GM23338 (cell line): ENCODE results near the gene XPC. TPM values are rescaled to one million over a fixed set of nuclear protein-coding genes. Genes with fewer than 3 reads are reported as not detected.

Experiments used
- ATAC-seq: fragments of 200-7000 bp; cut with Tn5 transposase; 3 replicates; pipeline ENCODE4 v1.9.1; 2020
- DNase-seq: peaks from one replicate; pipeline ENCODE4 v3.0.0-alpha.2; 2015; ENCODE audit warnings: low spot score
- H2AFZ ChIP-seq: fragments of 200-600 bp; sonication (generic); 2 replicates; pipeline ENCODE4 v1.8.0; 2016; ENCODE audit warnings: antibody characterized with exemption, mild to moderate bottlenecking, moderate library complexity
- H3F3A ChIP-seq: fragments of 200-600 bp; sonication (generic); replicated peaks from 2 replicates; pipeline ENCODE4 v1.8.0; 2017; ENCODE audit warnings: antibody characterized with exemption, mixed run types, low read depth
- H3K27ac ChIP-seq: fragments of 200-600 bp; sonication (generic); 2 replicates; pipeline ENCODE4 v1.6.1; 2016; ENCODE audit warnings: low read depth
- H3K27me3 ChIP-seq: fragments of 200-600 bp; sonication (generic); 2 replicates; pipeline ENCODE4 v1.8.0; 2016; ENCODE audit warnings: mild to moderate bottlenecking, mixed run types, moderate library complexity; ENCODE audit not compliant: insufficient read depth
- H3K36me3 ChIP-seq: fragments of 200-600 bp; sonication (generic); 2 replicates; pipeline ENCODE4 v1.8.0; 2016; ENCODE audit warnings: mild to moderate bottlenecking; ENCODE audit not compliant: insufficient read depth
- H3K4me1 ChIP-seq: fragments of 200-600 bp; sonication (generic); 2 replicates; pipeline ENCODE4 v1.8.0; 2016; ENCODE audit warnings: mild to moderate bottlenecking, moderate library complexity; ENCODE audit not compliant: insufficient read depth
- H3K4me2 ChIP-seq: fragments of 200-600 bp; sonication (generic); 2 replicates; pipeline ENCODE4 v1.7.1; 2017; ENCODE audit warnings: mixed run types
- H3K4me3 ChIP-seq: fragments of 200-600 bp; sonication (generic); 2 replicates; pipeline ENCODE4 v1.6.1; 2016; ENCODE audit warnings: mixed run types
- H3K79me2 ChIP-seq: fragments of 200-600 bp; sonication (generic); replicated peaks from 2 replicates; pipeline ENCODE4 v1.8.0; 2017; ENCODE audit warnings: mild to moderate bottlenecking; ENCODE audit not compliant: insufficient read depth
- H3K9me2 ChIP-seq: fragments of 200-600 bp; sonication (generic); 2 replicates; pipeline ENCODE4 v1.8.0; 2017; ENCODE audit not compliant: insufficient read depth
- H4K20me1 ChIP-seq: fragments of 200-600 bp; sonication (generic); replicated peaks from 2 replicates; pipeline ENCODE4 v1.8.0; 2017; ENCODE audit warnings: mild to moderate bottlenecking; ENCODE audit not compliant: insufficient read depth
- H3K27ac Mint-ChIP-seq: 2 replicates; pipeline ENCODE4 v1.8.0; 2020; ENCODE audit warnings: inconsistent platforms, mild to moderate bottlenecking, moderate library complexity, mixed read lengths
- H3K27me3 Mint-ChIP-seq: 3 replicates; pipeline ENCODE4 v1.8.0; 2022; ENCODE audit warnings: low read depth, mild to moderate bottlenecking, moderate library complexity, mixed read lengths, inconsistent platforms; ENCODE audit not compliant: insufficient read depth, poor library complexity
- H3K36me3 Mint-ChIP-seq: 3 replicates; pipeline ENCODE4 v1.8.0; 2021; ENCODE audit warnings: low read depth, mild to moderate bottlenecking, inconsistent platforms, moderate library complexity, mixed read lengths
- H3K4me1 Mint-ChIP-seq: 3 replicates; pipeline ENCODE4 v1.8.0; 2020; ENCODE audit warnings: mild to moderate bottlenecking, inconsistent platforms, mixed read lengths
- H3K4me3 Mint-ChIP-seq: 3 replicates; pipeline ENCODE4 v1.8.0; 2021; ENCODE audit warnings: moderate library complexity, mild to moderate bottlenecking, inconsistent platforms, mixed read lengths
- H3K9me3 Mint-ChIP-seq: 3 replicates; pipeline ENCODE4 v1.8.0; 2020; ENCODE audit warnings: moderate library complexity, mild to moderate bottlenecking, inconsistent platforms, mixed read lengths
- CREB1 ChIP-seq: fragments of 250-450 bp; sonication (Bioruptor Pico); IDR thresholded peaks from 2 replicates; pipeline ENCODE4 v1.5.0; 2020; ENCODE audit warnings: low read depth, mild to moderate bottlenecking, moderate library complexity
- EZH2phosphoT487 ChIP-seq: fragments of 200-600 bp; sonication (generic); IDR thresholded peaks from one replicate; pipeline ENCODE4 v1.8.1; 2018; ENCODE audit warnings: antibody characterized with exemption; ENCODE audit not compliant: unreplicated experiment
- JUNB ChIP-seq: IDR thresholded peaks from one replicate; pipeline ENCODE4 v1.6.1; 2016; ENCODE audit warnings: antibody characterized with exemption; ENCODE audit not compliant: unreplicated experiment
- STAT1 ChIP-seq: IDR thresholded peaks from one replicate; pipeline ENCODE4 v1.6.1; 2016; ENCODE audit warnings: antibody characterized with exemption; ENCODE audit not compliant: unreplicated experiment
- ZNF114 ChIP-seq: fragments of 250-450 bp; sonication (Bioruptor Pico); IDR thresholded peaks from 2 replicates; pipeline ENCODE4 v1.5.0; 2020; ENCODE audit warnings: mild to moderate bottlenecking, moderate library complexity
- ZNF331 ChIP-seq: fragments of 250-450 bp; sonication (Bioruptor Pico); IDR thresholded peaks from 2 replicates; pipeline ENCODE4 v1.5.0; 2020; ENCODE audit warnings: low read depth, mild to moderate bottlenecking, moderate library complexity
- polyA plus RNA-seq: library from polyadenylated mRNA; unstranded; fragments of >200 nt; fragmentation: Nextera tagmentation; extraction: Ambion mirVana; gene quantifications from 2 replicates; pipeline ENCODE4 v1.2.1, GENCODE V29; 2016
- total RNA-seq: library from RNA; depleted of rRNA; stranded (reverse); fragments of >200 nt; shearing (Covaris generic); gene quantifications from 2 replicates; pipeline ENCODE4 v1.2.3, GENCODE V29; 2014
- TF ChIP-seq, protein P1 (sequence below): IDR thresholded peaks from one replicate; pipeline ENCODE4 v1.6.1; 2018; ENCODE audit warnings: antibody characterized with exemption; ENCODE audit not compliant: unreplicated experiment
- TF ChIP-seq, protein P2 (sequence below): IDR thresholded peaks from 2 replicates; pipeline ENCODE4 v1.6.1; 2016; ENCODE audit warnings: antibody characterized with exemption
- TF ChIP-seq, protein P3 (sequence below): fragments of 250-450 bp; sonication (Bioruptor Pico); IDR thresholded peaks from 2 replicates; pipeline ENCODE4 v1.5.0; 2020; ENCODE audit warnings: mild to moderate bottlenecking, moderate library complexity

Gene XPC
- total and polyA plus RNA-seq, 2 experiments from 2014 or later: 34.9 to 41.5 TPM

DNA sequence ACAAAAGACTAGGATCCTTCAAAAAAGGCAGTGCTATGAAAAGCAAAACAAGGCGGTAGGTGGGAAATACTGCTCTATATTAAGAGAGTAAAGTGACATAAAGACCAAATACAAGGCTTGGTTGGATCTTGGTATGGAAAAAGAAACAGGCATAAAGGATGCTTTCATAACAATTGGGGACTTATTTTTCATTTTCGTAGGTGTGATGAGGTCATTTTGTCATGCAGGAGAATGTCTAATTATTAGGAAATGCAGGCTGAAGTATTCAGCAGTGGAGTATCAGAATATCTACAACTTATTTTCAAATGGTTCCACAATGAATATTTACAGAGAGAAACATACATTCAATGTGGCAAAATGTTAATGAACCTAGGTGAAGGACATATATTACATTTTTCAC, 9.0 kb downstream of the XPC start (continued):
- TF ChIP-seq, protein P1, sequence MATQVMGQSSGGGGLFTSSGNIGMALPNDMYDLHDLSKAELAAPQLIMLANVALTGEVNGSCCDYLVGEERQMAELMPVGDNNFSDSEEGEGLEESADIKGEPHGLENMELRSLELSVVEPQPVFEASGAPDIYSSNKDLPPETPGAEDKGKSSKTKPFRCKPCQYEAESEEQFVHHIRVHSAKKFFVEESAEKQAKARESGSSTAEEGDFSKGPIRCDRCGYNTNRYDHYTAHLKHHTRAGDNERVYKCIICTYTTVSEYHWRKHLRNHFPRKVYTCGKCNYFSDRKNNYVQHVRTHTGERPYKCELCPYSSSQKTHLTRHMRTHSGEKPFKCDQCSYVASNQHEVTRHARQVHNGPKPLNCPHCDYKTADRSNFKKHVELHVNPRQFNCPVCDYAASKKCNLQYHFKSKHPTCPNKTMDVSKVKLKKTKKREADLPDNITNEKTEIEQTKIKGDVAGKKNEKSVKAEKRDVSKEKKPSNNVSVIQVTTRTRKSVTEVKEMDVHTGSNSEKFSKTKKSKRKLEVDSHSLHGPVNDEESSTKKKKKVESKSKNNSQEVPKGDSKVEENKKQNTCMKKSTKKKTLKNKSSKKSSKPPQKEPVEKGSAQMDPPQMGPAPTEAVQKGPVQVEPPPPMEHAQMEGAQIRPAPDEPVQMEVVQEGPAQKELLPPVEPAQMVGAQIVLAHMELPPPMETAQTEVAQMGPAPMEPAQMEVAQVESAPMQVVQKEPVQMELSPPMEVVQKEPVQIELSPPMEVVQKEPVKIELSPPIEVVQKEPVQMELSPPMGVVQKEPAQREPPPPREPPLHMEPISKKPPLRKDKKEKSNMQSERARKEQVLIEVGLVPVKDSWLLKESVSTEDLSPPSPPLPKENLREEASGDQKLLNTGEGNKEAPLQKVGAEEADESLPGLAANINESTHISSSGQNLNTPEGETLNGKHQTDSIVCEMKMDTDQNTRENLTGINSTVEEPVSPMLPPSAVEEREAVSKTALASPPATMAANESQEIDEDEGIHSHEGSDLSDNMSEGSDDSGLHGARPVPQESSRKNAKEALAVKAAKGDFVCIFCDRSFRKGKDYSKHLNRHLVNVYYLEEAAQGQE: no peak
- TF ChIP-seq EZH2phosphoT487: no peak
- no peak for TF ChIP-seq CREB1 (CRISPR knock-in tag)

DNA sequence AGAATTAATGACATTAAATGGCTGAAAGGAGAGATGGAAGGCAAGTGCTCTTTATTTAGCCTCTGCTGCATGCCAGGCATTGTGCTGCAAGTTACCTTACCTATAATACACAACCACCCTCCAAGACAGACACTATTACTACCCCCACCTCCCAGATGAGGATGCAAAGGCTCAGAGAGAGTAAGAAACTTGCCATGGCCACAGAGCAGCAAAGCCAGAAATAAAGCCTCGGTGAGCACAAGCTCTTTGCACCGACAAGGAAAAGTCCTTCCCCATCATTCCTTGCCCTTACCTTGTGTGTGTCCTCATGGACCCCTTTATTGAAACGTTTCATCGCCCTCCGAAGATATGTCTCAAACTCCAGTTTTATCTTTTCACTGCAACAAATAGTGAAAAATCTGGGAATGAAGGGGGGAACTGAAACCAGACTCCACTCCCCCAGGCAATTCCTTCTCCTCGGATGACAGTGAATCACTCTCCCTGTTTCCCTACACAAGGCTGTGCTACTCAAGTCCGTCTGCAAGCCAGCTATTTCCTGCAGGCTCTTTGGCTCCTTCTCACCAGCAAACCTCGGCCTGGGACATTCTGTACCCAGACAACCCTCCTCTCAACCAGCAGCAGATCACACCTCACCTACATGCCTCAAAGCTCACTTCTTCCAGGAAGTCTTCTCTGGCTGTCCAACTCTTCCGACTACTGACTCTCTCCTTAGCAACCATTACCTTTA, 11.4 kb downstream of the XPC start:
- Histone ChIP-seq H4K20me1 (peaks cover 3% of the 10 kb centered on the region; the same call in 1 of the 2 replicates), H3K36me3 (peaks cover 58% of the 10 kb centered on the region)
- TF ChIP-seq ZNF331 (CRISPR knock-in tag) (no peak), EZH2phosphoT487 (no peak), CREB1 (CRISPR knock-in tag) (no peak), JUNB (no peak), ZNF114 (CRISPR knock-in tag) (no peak), STAT1 (no peak)
- TF ChIP-seq, protein P1: no peak
- TF ChIP-seq, protein P2, sequence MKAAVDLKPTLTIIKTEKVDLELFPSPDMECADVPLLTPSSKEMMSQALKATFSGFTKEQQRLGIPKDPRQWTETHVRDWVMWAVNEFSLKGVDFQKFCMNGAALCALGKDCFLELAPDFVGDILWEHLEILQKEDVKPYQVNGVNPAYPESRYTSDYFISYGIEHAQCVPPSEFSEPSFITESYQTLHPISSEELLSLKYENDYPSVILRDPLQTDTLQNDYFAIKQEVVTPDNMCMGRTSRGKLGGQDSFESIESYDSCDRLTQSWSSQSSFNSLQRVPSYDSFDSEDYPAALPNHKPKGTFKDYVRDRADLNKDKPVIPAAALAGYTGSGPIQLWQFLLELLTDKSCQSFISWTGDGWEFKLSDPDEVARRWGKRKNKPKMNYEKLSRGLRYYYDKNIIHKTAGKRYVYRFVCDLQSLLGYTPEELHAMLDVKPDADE: no peak
- TF ChIP-seq, protein P3, sequence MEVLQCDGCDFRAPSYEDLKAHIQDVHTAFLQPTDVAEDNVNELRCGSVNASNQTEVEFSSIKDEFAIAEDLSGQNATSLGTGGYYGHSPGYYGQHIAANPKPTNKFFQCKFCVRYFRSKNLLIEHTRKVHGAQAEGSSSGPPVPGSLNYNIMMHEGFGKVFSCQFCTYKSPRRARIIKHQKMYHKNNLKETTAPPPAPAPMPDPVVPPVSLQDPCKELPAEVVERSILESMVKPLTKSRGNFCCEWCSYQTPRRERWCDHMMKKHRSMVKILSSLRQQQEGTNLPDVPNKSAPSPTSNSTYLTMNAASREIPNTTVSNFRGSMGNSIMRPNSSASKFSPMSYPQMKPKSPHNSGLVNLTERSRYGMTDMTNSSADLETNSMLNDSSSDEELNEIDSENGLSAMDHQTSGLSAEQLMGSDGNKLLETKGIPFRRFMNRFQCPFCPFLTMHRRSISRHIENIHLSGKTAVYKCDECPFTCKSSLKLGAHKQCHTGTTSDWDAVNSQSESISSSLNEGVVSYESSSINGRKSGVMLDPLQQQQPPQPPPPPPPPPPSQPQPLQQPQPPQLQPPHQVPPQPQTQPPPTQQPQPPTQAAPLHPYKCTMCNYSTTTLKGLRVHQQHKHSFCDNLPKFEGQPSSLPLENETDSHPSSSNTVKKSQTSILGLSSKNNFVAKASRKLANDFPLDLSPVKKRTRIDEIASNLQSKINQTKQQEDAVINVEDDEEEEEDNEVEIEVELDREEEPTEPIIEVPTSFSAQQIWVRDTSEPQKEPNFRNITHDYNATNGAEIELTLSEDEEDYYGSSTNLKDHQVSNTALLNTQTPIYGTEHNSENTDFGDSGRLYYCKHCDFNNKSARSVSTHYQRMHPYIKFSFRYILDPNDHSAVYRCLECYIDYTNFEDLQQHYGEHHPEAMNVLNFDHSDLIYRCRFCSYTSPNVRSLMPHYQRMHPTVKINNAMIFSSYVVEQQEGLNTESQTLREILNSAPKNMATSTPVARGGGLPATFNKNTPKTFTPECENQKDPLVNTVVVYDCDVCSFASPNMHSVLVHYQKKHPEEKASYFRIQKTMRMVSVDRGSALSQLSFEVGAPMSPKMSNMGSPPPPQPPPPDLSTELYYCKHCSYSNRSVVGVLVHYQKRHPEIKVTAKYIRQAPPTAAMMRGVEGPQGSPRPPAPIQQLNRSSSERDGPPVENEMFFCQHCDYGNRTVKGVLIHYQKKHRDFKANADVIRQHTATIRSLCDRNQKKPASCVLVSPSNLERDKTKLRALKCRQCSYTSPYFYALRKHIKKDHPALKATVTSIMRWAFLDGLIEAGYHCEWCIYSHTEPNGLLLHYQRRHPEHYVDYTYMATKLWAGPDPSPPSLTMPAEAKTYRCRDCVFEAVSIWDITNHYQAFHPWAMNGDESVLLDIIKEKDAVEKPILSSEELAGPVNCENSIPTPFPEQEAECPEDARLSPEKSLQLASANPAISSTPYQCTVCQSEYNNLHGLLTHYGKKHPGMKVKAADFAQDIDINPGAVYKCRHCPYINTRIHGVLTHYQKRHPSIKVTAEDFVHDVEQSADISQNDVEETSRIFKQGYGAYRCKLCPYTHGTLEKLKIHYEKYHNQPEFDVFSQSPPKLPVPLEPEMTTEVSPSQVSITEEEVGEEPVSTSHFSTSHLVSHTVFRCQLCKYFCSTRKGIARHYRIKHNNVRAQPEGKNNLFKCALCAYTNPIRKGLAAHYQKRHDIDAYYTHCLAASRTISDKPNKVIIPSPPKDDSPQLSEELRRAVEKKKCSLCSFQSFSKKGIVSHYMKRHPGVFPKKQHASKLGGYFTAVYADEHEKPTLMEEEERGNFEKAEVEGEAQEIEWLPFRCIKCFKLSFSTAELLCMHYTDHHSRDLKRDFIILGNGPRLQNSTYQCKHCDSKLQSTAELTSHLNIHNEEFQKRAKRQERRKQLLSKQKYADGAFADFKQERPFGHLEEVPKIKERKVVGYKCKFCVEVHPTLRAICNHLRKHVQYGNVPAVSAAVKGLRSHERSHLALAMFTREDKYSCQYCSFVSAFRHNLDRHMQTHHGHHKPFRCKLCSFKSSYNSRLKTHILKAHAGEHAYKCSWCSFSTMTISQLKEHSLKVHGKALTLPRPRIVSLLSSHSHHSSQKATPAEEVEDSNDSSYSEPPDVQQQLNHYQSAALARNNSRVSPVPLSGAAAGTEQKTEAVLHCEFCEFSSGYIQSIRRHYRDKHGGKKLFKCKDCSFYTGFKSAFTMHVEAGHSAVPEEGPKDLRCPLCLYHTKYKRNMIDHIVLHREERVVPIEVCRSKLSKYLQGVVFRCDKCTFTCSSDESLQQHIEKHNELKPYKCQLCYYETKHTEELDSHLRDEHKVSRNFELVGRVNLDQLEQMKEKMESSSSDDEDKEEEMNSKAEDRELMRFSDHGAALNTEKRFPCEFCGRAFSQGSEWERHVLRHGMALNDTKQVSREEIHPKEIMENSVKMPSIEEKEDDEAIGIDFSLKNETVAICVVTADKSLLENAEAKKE (CRISPR knock-in tag): no peak

More for the DNA sequence above, 11.4 kb downstream of the XPC start:
- Histone ChIP-seq H2AFZ (no peak overlapping the region), H3K4me2 (no peak overlapping the region), H3K9me2 (no peaks in the 10 kb centered on the region), H3K4me1 (no peaks in the 10 kb centered on the region), H3K79me2 (0 out of 2 replicates have a peak, but pooled peaks cover 3% of the 10 kb centered on the region), H3K27me3 (no peaks in the 10 kb centered on the region), H3F3A (no peaks in the 10 kb centered on the region), H3K4me3 (no peak overlapping the region), H3K27ac (no peak overlapping the region)
- Mint-ChIP-seq H3K36me3 (peaks cover 88% of the 10 kb centered on the region), H3K4me3 (no peak overlapping the region), H3K4me1 (no peaks in the 10 kb centered on the region), H3K27ac (no peak overlapping the region), H3K9me3 (no peaks in the 10 kb centered on the region), H3K27me3 (peaks cover 2% of the 10 kb centered on the region)
- no peak for ATAC-seq
- DNase-seq: no peak
